ENCODE data around the gene DZIP1L.

DNA sequence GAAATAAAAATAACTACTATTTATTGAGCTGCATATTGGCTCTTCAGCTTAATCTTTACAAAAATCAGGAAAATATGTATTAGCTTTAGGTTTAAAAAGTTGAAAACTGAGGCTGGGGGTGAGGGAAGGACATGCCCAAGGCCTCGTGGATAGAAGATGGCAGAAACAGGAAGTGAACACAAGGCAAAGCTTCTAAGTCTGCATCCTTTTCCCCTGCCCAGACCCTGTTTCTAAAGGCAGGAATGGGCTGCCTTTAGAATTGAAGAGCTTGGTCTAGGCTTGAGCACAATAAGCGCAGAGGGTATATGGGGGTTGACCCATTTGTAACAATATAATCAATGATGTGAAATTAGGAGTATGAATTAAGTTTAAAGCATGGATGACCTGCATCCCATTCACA, 99.3 kb downstream of the DZIP1L start:
- TF ChIP-seq, protein P1, sequence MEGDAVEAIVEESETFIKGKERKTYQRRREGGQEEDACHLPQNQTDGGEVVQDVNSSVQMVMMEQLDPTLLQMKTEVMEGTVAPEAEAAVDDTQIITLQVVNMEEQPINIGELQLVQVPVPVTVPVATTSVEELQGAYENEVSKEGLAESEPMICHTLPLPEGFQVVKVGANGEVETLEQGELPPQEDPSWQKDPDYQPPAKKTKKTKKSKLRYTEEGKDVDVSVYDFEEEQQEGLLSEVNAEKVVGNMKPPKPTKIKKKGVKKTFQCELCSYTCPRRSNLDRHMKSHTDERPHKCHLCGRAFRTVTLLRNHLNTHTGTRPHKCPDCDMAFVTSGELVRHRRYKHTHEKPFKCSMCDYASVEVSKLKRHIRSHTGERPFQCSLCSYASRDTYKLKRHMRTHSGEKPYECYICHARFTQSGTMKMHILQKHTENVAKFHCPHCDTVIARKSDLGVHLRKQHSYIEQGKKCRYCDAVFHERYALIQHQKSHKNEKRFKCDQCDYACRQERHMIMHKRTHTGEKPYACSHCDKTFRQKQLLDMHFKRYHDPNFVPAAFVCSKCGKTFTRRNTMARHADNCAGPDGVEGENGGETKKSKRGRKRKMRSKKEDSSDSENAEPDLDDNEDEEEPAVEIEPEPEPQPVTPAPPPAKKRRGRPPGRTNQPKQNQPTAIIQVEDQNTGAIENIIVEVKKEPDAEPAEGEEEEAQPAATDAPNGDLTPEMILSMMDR (IDR thresholded peaks at IDR 0.05), result no peak
- TF ChIP-seq ESRRA (CRISPR knock-in tag; IDR thresholded peaks at IDR 0.05; ENCODE audit: borderline replicate concordance), result no peak
- TF ChIP-seq E2F5 (CRISPR knock-in tag; IDR thresholded peaks at IDR 0.05), result no peak
- TF ChIP-seq, protein P2, sequence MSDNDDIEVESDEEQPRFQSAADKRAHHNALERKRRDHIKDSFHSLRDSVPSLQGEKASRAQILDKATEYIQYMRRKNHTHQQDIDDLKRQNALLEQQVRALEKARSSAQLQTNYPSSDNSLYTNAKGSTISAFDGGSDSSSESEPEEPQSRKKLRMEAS (CRISPR knock-in tag; IDR thresholded peaks at IDR 0.05), result no peak
- no peak for TF ChIP-seq NR1H2 (CRISPR knock-in tag; IDR thresholded peaks at IDR 0.05)
- TF ChIP-seq PRRX2 (CRISPR knock-in tag; IDR thresholded peaks at IDR 0.05), result no peak
- no peak for TF ChIP-seq USF2 (CRISPR knock-in tag; IDR thresholded peaks at IDR 0.05)
- TF ChIP-seq SP1 (CRISPR knock-in tag; conservative IDR thresholded peaks at IDR 0.05), result no peak
- no peak for TF ChIP-seq JUN (CRISPR knock-in tag; IDR thresholded peaks at IDR 0.05)
- TF ChIP-seq E2F4 (CRISPR knock-in tag; IDR thresholded peaks at IDR 0.05; ENCODE audit: borderline replicate concordance, low read depth), result no peak
- no peak for TF ChIP-seq JAZF1 (CRISPR knock-in tag; IDR thresholded peaks at IDR 0.05)
- no peak for TF ChIP-seq IRF2 (CRISPR knock-in tag; IDR thresholded peaks at IDR 0.05; ENCODE audit: borderline replicate concordance, low read depth)
- TF ChIP-seq CREB1 (CRISPR knock-in tag; IDR thresholded peaks at IDR 0.05), result no peak
